ENCODE data around the gene ELFN2.

- TF ChIP-seq POLR2A (IDR thresholded peaks at IDR 0.05) (no peak), POLR2AphosphoS5 (IDR thresholded peaks at IDR 0.05) (no peak), EP300 (IDR thresholded peaks at IDR 0.05) (no peak)
- TF ChIP-seq, protein P1, sequence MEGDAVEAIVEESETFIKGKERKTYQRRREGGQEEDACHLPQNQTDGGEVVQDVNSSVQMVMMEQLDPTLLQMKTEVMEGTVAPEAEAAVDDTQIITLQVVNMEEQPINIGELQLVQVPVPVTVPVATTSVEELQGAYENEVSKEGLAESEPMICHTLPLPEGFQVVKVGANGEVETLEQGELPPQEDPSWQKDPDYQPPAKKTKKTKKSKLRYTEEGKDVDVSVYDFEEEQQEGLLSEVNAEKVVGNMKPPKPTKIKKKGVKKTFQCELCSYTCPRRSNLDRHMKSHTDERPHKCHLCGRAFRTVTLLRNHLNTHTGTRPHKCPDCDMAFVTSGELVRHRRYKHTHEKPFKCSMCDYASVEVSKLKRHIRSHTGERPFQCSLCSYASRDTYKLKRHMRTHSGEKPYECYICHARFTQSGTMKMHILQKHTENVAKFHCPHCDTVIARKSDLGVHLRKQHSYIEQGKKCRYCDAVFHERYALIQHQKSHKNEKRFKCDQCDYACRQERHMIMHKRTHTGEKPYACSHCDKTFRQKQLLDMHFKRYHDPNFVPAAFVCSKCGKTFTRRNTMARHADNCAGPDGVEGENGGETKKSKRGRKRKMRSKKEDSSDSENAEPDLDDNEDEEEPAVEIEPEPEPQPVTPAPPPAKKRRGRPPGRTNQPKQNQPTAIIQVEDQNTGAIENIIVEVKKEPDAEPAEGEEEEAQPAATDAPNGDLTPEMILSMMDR (IDR thresholded peaks at IDR 0.05) = no peak
These were observed 31.9 kb upstream of the ELFN2 start for GRCh38 chr22:37459206-37459605.
